Breast epithelium (tissue), 4 donors: ENCODE data around the gene CCL21. TPM values are rescaled to one million over a fixed set of nuclear protein-coding genes. Genes with fewer than 3 reads are reported as not detected.
"Not testable (repeated sequence)": the region's sequence is repeated elsewhere in the genome, so short reads cannot be mapped to it uniquely, and the experiment has no call there.

Experiments
- DNase-seq, 2 donors: peaks; one replicate each; pipeline ENCODE4 v3.0.0-alpha.2; 2019; ENCODE audit warnings: low spot score in 2 of 2
- H3K27ac ChIP-seq, 2 donors: fragments of 200-600 bp; sonication (generic) in 1 of 2; one replicate each; pipeline ENCODE4 v1.5.1; 2016 to 2019; ENCODE audit warnings: mild to moderate bottlenecking in 1 of 2
- H3K27me3 ChIP-seq, 2 donors: fragments of 200-600 bp; sonication (generic) in 1 of 2; one replicate each; pipeline versions ENCODE4 v1.5.1 to v1.6.0; 2017 to 2019; ENCODE audit warnings: control low read depth in 1 of 2, mild to moderate bottlenecking in 1 of 2
- H3K36me3 ChIP-seq: fragments of 200-600 bp; one replicate; pipeline ENCODE4 v1.5.1; 2019
- H3K4me1 ChIP-seq, 2 donors: fragments of 200-600 bp; sonication (generic); one replicate each; pipeline ENCODE4 v1.5.1; 2016 to 2019; ENCODE audit warnings: control low read depth in 1 of 2
- H3K4me3 ChIP-seq, 3 donors: fragments of 200-600 bp; sonication (generic); 1 replicate in 2 of 3; 2 replicates in 1 of 3; pipeline ENCODE4 v1.5.1; 2016 to 2019; ENCODE audit warnings: mild to moderate bottlenecking in 3 of 3, moderate library complexity in 2 of 3
- H3K9me3 ChIP-seq, 2 donors: fragments of 200-600 bp; sonication (generic) in 1 of 2; one replicate each; pipeline ENCODE4 v1.5.1; 2016 to 2019; ENCODE audit warnings: control low read depth in 1 of 2
- CTCF ChIP-seq, 3 donors: fragments of 450-650 bp; IDR thresholded peaks; one replicate each; pipeline ENCODE4 v1.5.1; 2016 to 2017; ENCODE audit warnings: antibody characterized with exemption in 3 of 3, mild to moderate bottlenecking in 3 of 3, moderate library complexity in 3 of 3
- POLR2A ChIP-seq: fragments of 450-650 bp; IDR thresholded peaks from one replicate; pipeline ENCODE4 v1.6.1; 2016; ENCODE audit warnings: antibody characterized with exemption, mild to moderate bottlenecking, moderate library complexity
- POLR2AphosphoS5 ChIP-seq, 3 donors: sonication (generic); formaldehyde crosslinking; IDR thresholded peaks; one replicate each; pipeline ENCODE4 v1.6.1; 2017; ENCODE audit warnings: antibody characterized with exemption in 3 of 3
- intact Hi-C: fragments of 100-400 bp; cut with DNase I; formaldehyde crosslinking; loops from one replicate; pipeline ENCODE4 v1.15.1; 2023; ENCODE audit warnings: low total_unique reads
- total RNA-seq, 3 donors: library from RNA; depleted of rRNA; stranded (reverse); fragments of >200 nt; gene quantifications; one replicate each; pipeline ENCODE4 v1.1.0, GENCODE V29; 2016

The CCL21 gene
- total RNA-seq, 3 donors from 2014 or later, result 5.9 to 84.9 (median 12.0) TPM

DNA sequence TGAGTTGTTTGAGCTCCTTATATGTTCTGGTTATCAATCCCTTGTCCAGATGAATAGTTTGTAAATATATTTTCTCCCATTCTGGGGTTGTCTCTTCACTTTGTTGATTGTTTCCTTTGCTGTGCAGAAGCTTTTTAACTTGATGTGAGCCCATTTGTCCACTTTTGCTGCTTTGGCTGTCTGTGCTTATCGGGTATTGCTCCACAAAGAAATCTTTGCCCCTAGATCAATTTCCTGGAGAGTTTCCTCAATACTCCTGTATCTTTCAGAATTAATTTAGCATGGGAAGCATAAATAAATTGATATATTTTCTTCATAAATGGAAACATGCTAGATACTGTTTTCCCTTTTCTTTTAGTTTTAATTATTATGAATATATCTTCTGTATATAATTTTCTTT, 22.5 kb upstream of the CCL21 start:
- intact Hi-C loops, result no loop called here
- Histone ChIP-seq H3K9me3 (no peaks in the 10 kb centered on the region), H3K36me3 (no peaks in the 10 kb centered on the region), H3K4me1 (no peaks in the 10 kb centered on the region), H3K27me3 (no peaks in the 10 kb centered on the region), H3K4me3 (no peak overlapping the region), H3K27ac (no peak overlapping the region)
- TF ChIP-seq POLR2A (no peak), POLR2AphosphoS5 (IDR thresholded peaks at IDR 0.05) (no peak), CTCF (IDR thresholded peaks at IDR 0.05) (no peak)
- no peak for DNase-seq

DNA sequence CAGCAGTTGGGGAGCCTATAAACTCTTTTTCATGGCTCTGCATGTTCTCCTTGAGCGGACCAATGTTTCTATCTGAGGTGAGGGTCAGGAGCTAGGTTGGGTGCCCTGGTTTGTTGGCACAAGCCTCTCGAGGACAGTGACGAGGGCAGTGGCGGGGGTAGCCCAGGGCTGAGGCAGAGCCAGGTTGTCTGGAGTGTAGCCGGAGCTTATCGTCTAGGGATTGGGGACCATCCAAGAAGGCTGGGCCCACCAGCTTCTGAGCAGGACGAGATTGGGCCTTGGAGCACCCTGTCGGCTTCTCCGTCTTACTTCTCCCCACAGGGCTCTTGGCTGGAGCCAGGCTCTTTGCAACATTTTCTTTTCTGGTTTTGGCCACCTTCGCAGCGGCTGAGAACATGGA, 13.2 kb upstream of the CCL21 start:
- intact Hi-C loops, result no loop called here
- H3K36me3 ChIP-seq, result no peaks in the 10 kb centered on the region
- TF ChIP-seq CTCF (IDR thresholded peaks at IDR 0.05) (no peak), POLR2AphosphoS5 (IDR thresholded peaks at IDR 0.05) (no peak), POLR2A (no peak)
- H3K27me3 ChIP-seq, result no peaks in the 10 kb centered on the region
- no peak overlapping the region for H3K4me3 ChIP-seq
- no peaks in the 10 kb centered on the region for H3K9me3 ChIP-seq
- no peak overlapping the region for H3K27ac ChIP-seq
- DNase-seq, result no peak
- no peaks in the 10 kb centered on the region for H3K4me1 ChIP-seq

GRCh38 chr9:34719769-34720025, 9.8 kb upstream of the CCL21 start:
- H3K27me3 ChIP-seq, H3K36me3 ChIP-seq, DNase-seq, H3K4me3 ChIP-seq, H3K9me3 ChIP-seq, H3K27ac ChIP-seq, H3K4me1 ChIP-seq, intact Hi-C loops: not testable (repeated sequence)

- no peak overlapping the region for H3K27ac ChIP-seq
- H3K9me3 ChIP-seq, result no peaks in the 10 kb centered on the region
- intact Hi-C loops, result no loop called here
- H3K36me3 ChIP-seq, result no peaks in the 10 kb centered on the region
- no peak for DNase-seq
- no peaks in the 10 kb centered on the region for H3K4me1 ChIP-seq
- no peak for TF ChIP-seq CTCF (IDR thresholded peaks at IDR 0.05)
- TF ChIP-seq POLR2AphosphoS5 (IDR thresholded peaks at IDR 0.05), result peak in 1 of 3 donors; percentile 25
- H3K27me3 ChIP-seq, result no peaks in the 10 kb centered on the region
- no peak overlapping the region for H3K4me3 ChIP-seq
These were observed 9.3 kb upstream of the CCL21 start for GRCh38 chr9:34719021-34719768.

- DNase-seq, result no peak
- intact Hi-C loops, result no loop called here
- H3K27ac ChIP-seq, result no peak overlapping the region
- no peaks in the 10 kb centered on the region for H3K36me3 ChIP-seq
- H3K4me1 ChIP-seq, result no peaks in the 10 kb centered on the region
- H3K9me3 ChIP-seq, result no peaks in the 10 kb centered on the region
- no peaks in the 10 kb centered on the region for H3K27me3 ChIP-seq
- TF ChIP-seq POLR2AphosphoS5 (IDR thresholded peaks at IDR 0.05) (no peak), CTCF (IDR thresholded peaks at IDR 0.05) (no peak), POLR2A (no peak)
- H3K4me3 ChIP-seq, result no peak overlapping the region
These were observed 8.2 kb upstream of the CCL21 start for GRCh38 chr9:34717996-34718614.
